Endothelial cell of hepatic sinusoid (primary cell): ENCODE results near the gene ZMYND11.

Experiments used
- in situ Hi-C: cut with HindIII; loops from 2 replicates; pipeline ENCODE4 v1.10.0; 2017; ENCODE audit warnings: low sequenced_read_pairs

Gene ZMYND11

GRCh38 chr10:190216-190615 is 55.0 kb downstream of the ZMYND11 start:
- in situ Hi-C loops: no loop called here

GRCh38 chr10:191703-192518 is 56.7 kb downstream of the ZMYND11 start:
- in situ Hi-C loops: no loop called here

- in situ Hi-C loops: no loop called here
These were observed 59.0 kb downstream of the ZMYND11 start for GRCh38 chr10:194281-194680.

- in situ Hi-C loops: no loop called here
These were observed 65.2 kb downstream of the ZMYND11 start for GRCh38 chr10:200405-200804.

GRCh38 chr10:201328-201771 is 66.1 kb downstream of the ZMYND11 start:
- in situ Hi-C loops: no loop called here

- in situ Hi-C loops: no loop called here
These were observed 73.4 kb downstream of the ZMYND11 start for GRCh38 chr10:208616-209015.

- in situ Hi-C loops: no loop called here
These were observed 74.1 kb downstream of the ZMYND11 start for GRCh38 chr10:209357-209756.

- in situ Hi-C loops: no loop called here
These were observed 75.0 kb downstream of the ZMYND11 start for GRCh38 chr10:210297-210696.

GRCh38 chr10:215444-215843 is 80.2 kb downstream of the ZMYND11 start:
- in situ Hi-C loops: no loop called here

- in situ Hi-C loops: no loop called here
These were observed 83.5 kb downstream of the ZMYND11 start for GRCh38 chr10:218798-219197.

GRCh38 chr10:219731-220472 is 84.6 kb downstream of the ZMYND11 start:
- in situ Hi-C loops: no loop called here

- in situ Hi-C loops: no loop called here
These were observed 89.3 kb downstream of the ZMYND11 start for GRCh38 chr10:224571-224970.

- in situ Hi-C loops: no loop called here
These were observed 90.8 kb downstream of the ZMYND11 start for GRCh38 chr10:226018-226417.

GRCh38 chr10:227014-227413 is 91.8 kb downstream of the ZMYND11 start:
- in situ Hi-C loops: no loop called here

- in situ Hi-C loops: no loop called here
These were observed 93.1 kb downstream of the ZMYND11 start for GRCh38 chr10:228366-228765.

- in situ Hi-C loops: no loop called here
These were observed 95.5 kb downstream of the ZMYND11 start for GRCh38 chr10:230758-231157.

GRCh38 chr10:232061-232460 is 96.8 kb downstream of the ZMYND11 start:
- in situ Hi-C loops: no loop called here

GRCh38 chr10:232878-233277 is 97.6 kb downstream of the ZMYND11 start:
- in situ Hi-C loops: no loop called here

- in situ Hi-C loops: no loop called here
These were observed 99.6 kb downstream of the ZMYND11 start for GRCh38 chr10:234708-235406.

- in situ Hi-C loops: no loop called here
These were observed 100.7 kb downstream of the ZMYND11 start for GRCh38 chr10:235915-236314.

- in situ Hi-C loops: no loop called here
These were observed 103.9 kb downstream of the ZMYND11 start for GRCh38 chr10:239109-239508.

- in situ Hi-C loops: no loop called here
These were observed 106.2 kb downstream of the ZMYND11 start for GRCh38 chr10:241451-241850.
